ENCODE data around the gene TEX14. TPM values are rescaled to one million over a fixed set of nuclear protein-coding genes. Genes with fewer than 3 reads are reported as not detected.

TEX14 gene
- total RNA-seq, 2 donors from 2014 or later = 0.92 TPM; not detected in 1

GRCh38 chr17:58539698-58540097 is 152.1 kb downstream of the TEX14 start:
- H3K4me3 ChIP-seq = no peak overlapping the region

GRCh38 chr17:58538811-58539409 is 152.9 kb downstream of the TEX14 start:
- ATAC-seq (ENCODE audit: insufficient number of reproducible peaks, low FRiP score, low read depth) (no peak), DNase-seq (ENCODE audit: low spot score) (no peak)
- peaks cover 0 to 9% of the 10 kb centered on the region in 2 donors for H3K4me1 ChIP-seq (ENCODE audit: control insufficient read depth in 1 of 2, low read depth in 2 of 2)
- TF ChIP-seq, protein P1, sequence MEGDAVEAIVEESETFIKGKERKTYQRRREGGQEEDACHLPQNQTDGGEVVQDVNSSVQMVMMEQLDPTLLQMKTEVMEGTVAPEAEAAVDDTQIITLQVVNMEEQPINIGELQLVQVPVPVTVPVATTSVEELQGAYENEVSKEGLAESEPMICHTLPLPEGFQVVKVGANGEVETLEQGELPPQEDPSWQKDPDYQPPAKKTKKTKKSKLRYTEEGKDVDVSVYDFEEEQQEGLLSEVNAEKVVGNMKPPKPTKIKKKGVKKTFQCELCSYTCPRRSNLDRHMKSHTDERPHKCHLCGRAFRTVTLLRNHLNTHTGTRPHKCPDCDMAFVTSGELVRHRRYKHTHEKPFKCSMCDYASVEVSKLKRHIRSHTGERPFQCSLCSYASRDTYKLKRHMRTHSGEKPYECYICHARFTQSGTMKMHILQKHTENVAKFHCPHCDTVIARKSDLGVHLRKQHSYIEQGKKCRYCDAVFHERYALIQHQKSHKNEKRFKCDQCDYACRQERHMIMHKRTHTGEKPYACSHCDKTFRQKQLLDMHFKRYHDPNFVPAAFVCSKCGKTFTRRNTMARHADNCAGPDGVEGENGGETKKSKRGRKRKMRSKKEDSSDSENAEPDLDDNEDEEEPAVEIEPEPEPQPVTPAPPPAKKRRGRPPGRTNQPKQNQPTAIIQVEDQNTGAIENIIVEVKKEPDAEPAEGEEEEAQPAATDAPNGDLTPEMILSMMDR (IDR thresholded peaks at IDR 0.05) = no peak
- H3K27me3 ChIP-seq (replicated peaks; ENCODE audit: insufficient read depth) = no peaks in the 10 kb centered on the region
- H3K27ac ChIP-seq = peak overlapping the region in 1 of 2 donors; percentile 9
- no peak overlapping the region for H3K4me3 ChIP-seq
- H3K9me3 ChIP-seq = no peaks in the 10 kb centered on the region
- H3K36me3 ChIP-seq = no peaks in the 10 kb centered on the region

More at GRCh38 chr17:58539698-58540097, 152.1 kb downstream of the TEX14 start:
- Histone ChIP-seq H3K4me1 (ENCODE audit: control insufficient read depth in 1 of 2, low read depth in 2 of 2) (peaks cover 0 to 9% of the 10 kb centered on the region in 2 donors), H3K27me3 (replicated peaks; ENCODE audit: insufficient read depth) (no peaks in the 10 kb centered on the region), H3K9me3 (no peaks in the 10 kb centered on the region), H3K27ac (peak overlapping the region in 1 of 2 donors; percentile 9), H3K36me3 (no peaks in the 10 kb centered on the region)
- ATAC-seq (ENCODE audit: insufficient number of reproducible peaks, low FRiP score, low read depth) (no peak), DNase-seq (ENCODE audit: low spot score) (no peak)
- TF ChIP-seq, protein P1 (IDR thresholded peaks at IDR 0.05) = no peak

DNA sequence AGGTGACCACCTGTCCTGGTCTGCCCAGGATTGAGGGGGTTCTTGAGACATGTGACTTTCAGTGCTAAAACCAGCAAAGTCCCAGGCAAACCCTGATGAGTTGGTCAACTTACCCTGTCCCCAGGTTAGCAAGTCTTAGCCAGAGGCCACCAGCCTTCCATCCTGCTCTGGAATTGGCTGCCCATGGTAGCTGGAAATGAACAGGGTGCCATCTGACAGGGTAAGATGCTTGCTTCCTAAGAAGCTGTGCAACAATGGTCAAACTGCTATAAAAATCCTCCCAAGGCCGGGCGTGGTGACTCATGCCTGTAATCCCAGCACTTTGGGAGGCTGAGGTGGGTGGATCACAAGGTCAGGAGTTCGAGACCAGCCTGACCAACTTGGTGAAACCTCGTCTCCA is 154.6 kb downstream of the TEX14 start:
- Histone ChIP-seq H3K36me3 (no peaks in the 10 kb centered on the region), H3K4me3 (no peak overlapping the region), H3K9me3 (no peaks in the 10 kb centered on the region), H3K27ac (no peak overlapping the region), H3K27me3 (replicated peaks; ENCODE audit: insufficient read depth) (no peaks in the 10 kb centered on the region), H3K4me1 (ENCODE audit: control insufficient read depth in 1 of 2, low read depth in 2 of 2) (peaks cover 0 to 12% of the 10 kb centered on the region in 2 donors)
- DNase-seq (ENCODE audit: low spot score) (no peak), ATAC-seq (ENCODE audit: insufficient number of reproducible peaks, low FRiP score, low read depth) (no peak)
- TF ChIP-seq, protein P1 (IDR thresholded peaks at IDR 0.05) = no peak

DNA sequence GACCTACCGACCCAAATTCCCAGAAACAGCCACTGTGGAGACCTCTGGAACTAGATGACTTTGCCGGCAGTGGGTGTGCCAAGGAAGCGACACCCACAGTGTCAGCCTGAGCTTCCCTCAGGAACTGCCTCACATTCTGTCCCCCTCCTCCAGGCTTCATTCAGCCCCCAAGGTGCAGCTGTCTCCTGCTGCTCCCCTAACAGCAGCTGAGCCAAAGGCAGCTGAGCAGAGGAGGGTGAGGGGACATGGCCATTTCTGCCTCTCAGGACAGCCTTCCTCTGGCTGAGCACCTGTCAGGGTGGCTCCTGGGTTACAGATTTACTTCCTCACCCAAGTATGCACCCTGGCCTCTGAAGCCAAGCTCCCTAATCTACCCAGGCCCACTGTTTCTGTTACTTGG is 155.3 kb downstream of the TEX14 start:
- Histone ChIP-seq H3K36me3 (no peaks in the 10 kb centered on the region), H3K27ac (no peak overlapping the region), H3K9me3 (no peaks in the 10 kb centered on the region), H3K27me3 (replicated peaks; ENCODE audit: insufficient read depth) (no peaks in the 10 kb centered on the region), H3K4me3 (no peak overlapping the region), H3K4me1 (ENCODE audit: control insufficient read depth in 1 of 2, low read depth in 2 of 2) (peaks cover 0 to 14% of the 10 kb centered on the region in 2 donors)
- ATAC-seq (ENCODE audit: insufficient number of reproducible peaks, low FRiP score, low read depth) (no peak), DNase-seq (ENCODE audit: low spot score) (no peak)
- TF ChIP-seq, protein P1 (IDR thresholded peaks at IDR 0.05) = no peak

- H3K4me3 ChIP-seq = no peak overlapping the region
- peaks cover 0 to 25% of the 10 kb centered on the region in 2 donors for H3K4me1 ChIP-seq (ENCODE audit: control insufficient read depth in 1 of 2, low read depth in 2 of 2)
- H3K27ac ChIP-seq = no peak overlapping the region
- H3K9me3 ChIP-seq = no peaks in the 10 kb centered on the region
- H3K36me3 ChIP-seq = no peaks in the 10 kb centered on the region
- TF ChIP-seq, protein P1 (IDR thresholded peaks at IDR 0.05) = no peak
- no peaks in the 10 kb centered on the region for H3K27me3 ChIP-seq (replicated peaks; ENCODE audit: insufficient read depth)
- DNase-seq (ENCODE audit: low spot score) = no peak
- no peak for ATAC-seq (ENCODE audit: insufficient number of reproducible peaks, low FRiP score, low read depth)
Measured at GRCh38 chr17:58535431-58535830, 156.4 kb downstream of the TEX14 start.

Data from thoracic aorta (tissue), 2 donors.